HS-27A (cell line): ENCODE results near the gene TMOD2.

Experiments
- DNase-seq: peaks from one replicate; pipeline ENCODE4 v3.0.0-alpha.2; 2012; ENCODE audit warnings: low read depth, missing footprints

Gene TMOD2

GRCh38 chr15:51750792-51751696 lies at the start of gene TMOD2:
TSS of gene TMOD2 (plus strand) at chr15:51751597. CDS start at chr15:51766442, 14,845 bp downstream.
- no peak for DNase-seq

- DNase-seq: no peak
These were observed 48.7 kb upstream of the TMOD2 start for GRCh38 chr15:51702710-51703109.

- DNase-seq: no peak
These were observed 45.1 kb upstream of the TMOD2 start for GRCh38 chr15:51706291-51706690.

- DNase-seq: no peak
These were observed 44.3 kb upstream of the TMOD2 start for GRCh38 chr15:51706926-51707608.

- no peak for DNase-seq
These were observed 43.4 kb upstream of the TMOD2 start for GRCh38 chr15:51708013-51708412.

GRCh38 chr15:51709031-51709430 lies 42.4 kb upstream of the TMOD2 start:
- DNase-seq: no peak

- DNase-seq: no peak
These were observed 37.2 kb upstream of the TMOD2 start for GRCh38 chr15:51714162-51714561.

GRCh38 chr15:51714911-51715310 lies 36.5 kb upstream of the TMOD2 start:
- DNase-seq: no peak

- no peak for DNase-seq
These were observed 33.2 kb upstream of the TMOD2 start for GRCh38 chr15:51718219-51718618.

- no peak for DNase-seq
These were observed 32.7 kb upstream of the TMOD2 start for GRCh38 chr15:51718746-51719145.

- no peak for DNase-seq
These were observed 31.0 kb upstream of the TMOD2 start for GRCh38 chr15:51720201-51720995.

GRCh38 chr15:51721199-51721960 lies 30.0 kb upstream of the TMOD2 start:
- DNase-seq: no peak

GRCh38 chr15:51724199-51724598 lies 27.2 kb upstream of the TMOD2 start:
- DNase-seq: no peak

GRCh38 chr15:51724673-51725072 lies 26.7 kb upstream of the TMOD2 start:
- no peak for DNase-seq

GRCh38 chr15:51726302-51727073 lies 24.9 kb upstream of the TMOD2 start:
- peak; percentile 59 for DNase-seq

- DNase-seq: no peak
These were observed 24.1 kb upstream of the TMOD2 start for GRCh38 chr15:51727141-51727897.

GRCh38 chr15:51731549-51732267 lies 19.7 kb upstream of the TMOD2 start:
- DNase-seq: no peak

GRCh38 chr15:51732646-51733045 lies 18.8 kb upstream of the TMOD2 start:
- DNase-seq: no peak

- no peak for DNase-seq
These were observed 16.0 kb upstream of the TMOD2 start for GRCh38 chr15:51735228-51736010.
